Mesothelial cell of epicardium (in vitro differentiated cells): ENCODE results near the gene PARP14. TPM values are rescaled to one million over a fixed set of nuclear protein-coding genes. Genes with fewer than 3 reads are reported as not detected.
A peak's percentile ranks its signal among the peaks of the same experiment; 100 is the strongest.
"Not testable (repeated sequence)": the region's sequence is repeated elsewhere in the genome, so short reads cannot be mapped to it uniquely, and the experiment has no call there.

Source experiments
- DNase-seq, 2 experiments: peaks; one replicate each; pipeline ENCODE4 v3.0.0; 2021; ENCODE audit warnings: low spot score in 2 of 2; ENCODE audit not compliant: unreplicated experiment in 2 of 2
- H3K27ac Mint-ChIP-seq: 2 replicates; pipeline ENCODE4 v1.8.0; 2021; ENCODE audit warnings: mixed read lengths
- H3K27me3 Mint-ChIP-seq: 2 replicates; pipeline ENCODE4 v1.8.0; 2021; ENCODE audit warnings: low read depth, mixed read lengths
- H3K36me3 Mint-ChIP-seq: 2 replicates; pipeline ENCODE4 v1.8.0; 2021; ENCODE audit warnings: mixed read lengths
- H3K4me1 Mint-ChIP-seq: 2 replicates; pipeline ENCODE4 v1.8.0; 2021; ENCODE audit warnings: mixed read lengths
- H3K4me3 Mint-ChIP-seq: 2 replicates; pipeline ENCODE4 v1.8.0; 2021; ENCODE audit warnings: mild to moderate bottlenecking, moderate library complexity, mixed read lengths
- H3K9me3 Mint-ChIP-seq: 2 replicates; pipeline ENCODE4 v1.8.0; 2021; ENCODE audit warnings: mixed read lengths
- total RNA-seq: library from RNA; stranded (reverse); gene quantifications from 3 replicates; pipeline ENCODE4 v1.2.1, GENCODE V29; 2021
- TF ChIP-seq, protein P1 (sequence below): fragments of 200-600 bp; sonication (generic); IDR thresholded peaks from one replicate; pipeline ENCODE4 v1.5.0; 2021; ENCODE audit warnings: antibody characterized with exemption; ENCODE audit not compliant: unreplicated experiment

PARP14 gene
- total RNA-seq, 1 donor from 2014 or later = 46.3 TPM

DNA sequence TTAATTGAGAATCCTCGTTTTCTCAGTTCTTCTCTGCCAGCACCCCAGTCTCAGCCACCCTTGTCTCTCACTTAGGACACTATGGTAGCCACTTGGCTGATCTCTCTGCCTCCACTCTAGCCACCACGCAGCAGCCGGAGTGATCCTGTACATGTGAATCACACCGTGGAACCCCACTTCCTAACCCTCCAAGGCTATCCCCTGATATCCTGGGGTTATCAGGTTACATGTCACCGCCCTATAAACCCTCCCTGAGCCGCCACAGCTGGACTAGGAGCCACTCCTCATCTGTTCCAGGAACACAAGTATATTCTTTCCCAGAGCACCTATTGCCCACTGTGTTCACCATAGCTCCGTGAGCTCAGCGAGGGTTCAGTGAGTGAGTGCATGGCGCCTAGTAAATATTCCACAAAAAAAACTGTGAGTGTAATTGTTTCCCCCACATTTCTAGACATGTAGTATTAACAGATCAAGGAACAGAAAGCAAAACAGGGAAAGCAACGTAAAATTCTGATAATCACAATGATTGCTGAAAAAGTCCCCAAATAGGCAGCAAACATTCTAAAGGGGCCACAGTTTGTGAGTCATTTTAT is 661 bp upstream of the PARP14 start:
- no peaks in the 10 kb centered on the region for H3K27me3 Mint-ChIP-seq
- TF ChIP-seq, protein P1, sequence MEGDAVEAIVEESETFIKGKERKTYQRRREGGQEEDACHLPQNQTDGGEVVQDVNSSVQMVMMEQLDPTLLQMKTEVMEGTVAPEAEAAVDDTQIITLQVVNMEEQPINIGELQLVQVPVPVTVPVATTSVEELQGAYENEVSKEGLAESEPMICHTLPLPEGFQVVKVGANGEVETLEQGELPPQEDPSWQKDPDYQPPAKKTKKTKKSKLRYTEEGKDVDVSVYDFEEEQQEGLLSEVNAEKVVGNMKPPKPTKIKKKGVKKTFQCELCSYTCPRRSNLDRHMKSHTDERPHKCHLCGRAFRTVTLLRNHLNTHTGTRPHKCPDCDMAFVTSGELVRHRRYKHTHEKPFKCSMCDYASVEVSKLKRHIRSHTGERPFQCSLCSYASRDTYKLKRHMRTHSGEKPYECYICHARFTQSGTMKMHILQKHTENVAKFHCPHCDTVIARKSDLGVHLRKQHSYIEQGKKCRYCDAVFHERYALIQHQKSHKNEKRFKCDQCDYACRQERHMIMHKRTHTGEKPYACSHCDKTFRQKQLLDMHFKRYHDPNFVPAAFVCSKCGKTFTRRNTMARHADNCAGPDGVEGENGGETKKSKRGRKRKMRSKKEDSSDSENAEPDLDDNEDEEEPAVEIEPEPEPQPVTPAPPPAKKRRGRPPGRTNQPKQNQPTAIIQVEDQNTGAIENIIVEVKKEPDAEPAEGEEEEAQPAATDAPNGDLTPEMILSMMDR = no peak
- peak overlapping the region; percentile 87 for H3K4me3 Mint-ChIP-seq
- H3K27ac Mint-ChIP-seq = peak overlapping the region; percentile 94
- H3K9me3 Mint-ChIP-seq = no peaks in the 10 kb centered on the region
- no peak for DNase-seq
- H3K36me3 Mint-ChIP-seq = peaks cover under 1% of the 10 kb centered on the region
- H3K4me1 Mint-ChIP-seq = peaks cover 37% of the 10 kb centered on the region

DNA sequence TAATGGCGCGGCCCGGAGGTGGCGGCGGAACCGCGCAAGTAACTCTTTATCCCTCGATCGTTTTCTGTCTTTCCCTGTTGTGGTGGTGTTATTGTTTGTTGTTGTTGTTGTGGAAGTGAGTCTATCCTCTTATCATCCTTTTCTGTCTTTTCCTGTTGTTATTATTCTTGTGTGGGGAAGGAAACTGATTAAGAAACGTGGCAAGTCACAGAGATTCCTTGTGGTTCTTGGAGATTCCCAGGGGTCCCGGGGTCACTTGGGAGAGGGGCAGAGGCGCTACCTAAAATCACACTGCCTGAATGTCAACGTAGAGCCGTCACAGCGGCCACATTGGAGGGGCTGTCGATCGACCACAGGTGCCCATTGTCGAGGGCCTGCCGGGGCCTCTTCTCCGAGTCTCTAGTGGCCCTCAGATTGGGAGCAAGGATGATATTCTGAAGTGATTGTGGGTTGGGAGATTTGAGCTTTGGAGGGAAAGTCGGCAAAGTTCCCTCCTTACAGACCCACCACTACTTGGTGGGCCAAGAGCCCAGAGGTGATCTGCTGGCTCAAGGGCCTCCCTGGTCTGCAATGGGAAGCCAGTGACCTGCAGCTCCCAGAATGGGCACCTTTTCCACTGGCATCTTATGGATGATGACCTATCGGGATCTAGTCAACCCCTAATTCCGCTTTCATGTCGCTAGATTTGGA is 790 bp downstream of the PARP14 start:
- no peaks in the 10 kb centered on the region for H3K9me3 Mint-ChIP-seq
- H3K4me3 Mint-ChIP-seq = peak overlapping the region; percentile 87
- H3K27me3 Mint-ChIP-seq = no peaks in the 10 kb centered on the region
- TF ChIP-seq, protein P1 = no peak
- peak overlapping the region; percentile 90 for H3K27ac Mint-ChIP-seq
- peaks cover 4% of the 10 kb centered on the region for H3K36me3 Mint-ChIP-seq
- peaks cover 37% of the 10 kb centered on the region for H3K4me1 Mint-ChIP-seq
- no peak for DNase-seq

DNA sequence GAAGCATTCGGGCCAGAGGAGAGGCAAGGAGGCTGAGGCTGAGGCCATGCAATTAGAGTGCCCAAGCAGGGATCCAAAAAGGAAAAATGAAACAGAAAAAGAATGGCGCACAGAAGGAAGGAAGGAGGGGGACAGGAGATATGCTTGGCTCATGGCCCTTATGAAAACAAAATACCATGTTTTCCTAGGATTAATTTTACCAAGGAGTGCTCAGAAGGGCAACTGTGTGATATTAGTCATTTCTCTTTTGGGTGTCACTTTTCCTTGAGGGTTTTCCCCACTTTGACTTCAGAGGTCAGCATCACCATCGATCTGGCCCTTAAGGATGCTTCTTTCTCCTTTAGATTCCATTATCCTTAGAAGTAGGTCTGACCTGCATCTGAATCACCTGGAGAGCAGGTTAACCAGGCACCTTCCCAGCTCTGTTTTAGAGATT is 1.4 kb downstream of the PARP14 start:
- Mint-ChIP-seq H3K27ac (peak overlapping the region; percentile 90), H3K36me3 (peaks cover 9% of the 10 kb centered on the region), H3K9me3 (no peaks in the 10 kb centered on the region), H3K27me3 (no peaks in the 10 kb centered on the region), H3K4me3 (peak overlapping the region; percentile 87), H3K4me1 (peaks cover 32% of the 10 kb centered on the region)
- no peak for DNase-seq
- TF ChIP-seq, protein P1 = no peak

DNA sequence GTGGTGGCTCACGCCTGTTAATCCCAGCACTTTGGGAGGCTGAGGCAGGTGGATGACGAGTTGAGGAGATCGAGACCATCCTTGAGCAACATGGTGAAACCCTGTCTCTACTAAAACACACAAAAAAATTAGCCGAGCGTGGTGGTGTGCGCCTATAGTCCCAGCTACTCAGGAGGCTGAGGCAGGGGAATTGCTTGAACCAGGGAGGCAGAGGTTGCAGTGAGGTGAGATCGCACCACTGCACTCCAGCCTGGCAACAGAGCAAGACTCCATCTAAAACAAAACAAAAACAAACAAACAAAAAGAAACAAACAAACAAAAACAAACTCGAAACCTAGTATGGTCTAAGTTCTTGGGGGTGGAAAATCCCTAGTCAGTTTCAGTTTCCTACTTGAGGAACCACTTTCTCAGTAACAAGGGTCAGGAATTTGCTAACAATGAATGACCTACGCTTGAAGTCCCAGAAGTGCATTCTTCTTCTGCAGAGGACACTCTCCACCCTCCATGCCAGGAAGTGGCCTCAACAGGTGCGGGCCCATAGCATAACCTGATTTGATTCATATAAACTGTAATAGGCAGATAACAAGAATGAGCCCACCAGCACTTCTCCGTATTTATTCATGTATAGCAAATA is 2.3 kb downstream of the PARP14 start:
- Mint-ChIP-seq H3K36me3 (peaks cover 17% of the 10 kb centered on the region), H3K4me3 (peak overlapping the region; percentile 30), H3K4me1 (peaks cover 30% of the 10 kb centered on the region)
- not testable (repeated sequence) for H3K9me3 Mint-ChIP-seq, H3K27ac Mint-ChIP-seq, H3K27me3 Mint-ChIP-seq, DNase-seq

DNA sequence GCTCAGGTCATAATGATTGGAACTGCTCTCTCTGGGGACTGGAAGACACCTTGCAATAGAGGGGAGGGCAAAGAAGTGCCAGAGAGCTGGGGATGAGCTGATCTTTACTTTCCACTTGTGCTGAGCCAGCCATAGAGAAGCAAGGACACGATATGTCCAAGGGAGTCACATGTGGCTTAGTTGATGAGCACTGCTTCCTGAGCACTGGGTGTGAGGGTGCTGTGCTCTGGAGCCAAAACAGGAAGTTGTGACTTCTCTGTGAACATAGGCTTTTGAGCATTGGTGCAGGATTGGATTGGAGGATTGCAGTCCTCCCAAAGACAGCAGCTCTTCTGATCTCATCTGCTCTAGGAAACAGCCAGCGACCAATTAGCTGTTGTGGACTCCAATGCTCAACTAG is 6.7 kb downstream of the PARP14 start:
- TF ChIP-seq, protein P1 = no peak
- Mint-ChIP-seq H3K27me3 (no peaks in the 10 kb centered on the region), H3K9me3 (no peaks in the 10 kb centered on the region), H3K36me3 (peaks cover 27% of the 10 kb centered on the region), H3K4me1 (no peaks in the 10 kb centered on the region), H3K27ac (no peak overlapping the region), H3K4me3 (no peak overlapping the region)
- no peak for DNase-seq

DNA sequence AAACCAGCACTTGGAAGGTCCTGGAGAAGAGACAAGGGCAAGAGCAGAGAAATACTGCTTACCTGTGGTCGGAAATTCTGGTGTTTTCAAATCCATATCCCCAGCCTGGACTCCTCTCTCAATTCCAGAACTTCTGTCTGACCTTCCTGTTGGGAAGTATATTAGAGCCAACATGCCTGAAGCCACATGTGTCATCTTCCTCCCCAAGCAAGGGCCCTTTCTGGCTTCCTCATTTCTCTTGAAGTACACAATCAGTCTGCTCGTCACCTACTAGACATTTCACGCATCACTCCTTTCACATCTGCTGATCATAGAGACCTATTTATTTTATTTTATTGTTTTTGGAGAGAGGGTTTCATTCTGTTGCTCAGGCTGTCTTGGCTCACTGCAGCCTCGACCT is 8.4 kb downstream of the PARP14 start:
- DNase-seq = no peak
- TF ChIP-seq, protein P1 = no peak
- Mint-ChIP-seq H3K27ac (no peak overlapping the region), H3K4me3 (no peak overlapping the region), H3K9me3 (no peaks in the 10 kb centered on the region), H3K36me3 (peaks cover 41% of the 10 kb centered on the region), H3K4me1 (no peaks in the 10 kb centered on the region), H3K27me3 (no peaks in the 10 kb centered on the region)
